ENCODE results near the gene KAZN.

Gene KAZN

DNA sequence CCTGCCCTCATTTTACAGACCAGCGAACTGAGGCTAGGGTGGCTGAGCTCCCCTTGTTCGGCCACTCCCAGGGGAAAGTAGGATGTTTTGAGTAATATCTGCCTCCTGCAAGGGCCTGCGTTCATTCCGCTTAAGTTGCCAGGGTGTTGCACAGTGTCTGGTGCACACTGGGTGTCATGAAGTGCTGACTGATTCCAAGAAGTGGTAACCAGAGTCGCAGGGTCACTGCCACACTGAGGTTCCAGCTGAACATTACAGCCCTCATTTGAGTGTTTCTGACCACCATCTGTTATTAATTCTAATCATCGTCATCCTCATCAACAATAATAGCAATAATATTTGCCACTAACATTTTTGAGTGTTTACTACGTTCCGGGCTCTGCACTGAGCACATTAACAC, 250.6 kb downstream of the KAZN start:
- H3K4me2 ChIP-seq (ENCODE audit: low read length) = no peak overlapping the region
- H3K27me3 ChIP-seq (ENCODE audit: control insufficient read depth, low read length) = 0 out of 2 replicates have a peak, but pooled peaks cover 2% of the 10 kb centered on the region
- H4K20me1 ChIP-seq (ENCODE audit: control insufficient read depth, insufficient read depth, low read depth, low read length) = no peaks in the 10 kb centered on the region
- H3K9me2 ChIP-seq (replicated peaks; ENCODE audit: control insufficient read depth, low read length) = no peaks in the 10 kb centered on the region
- H3K4me1 ChIP-seq (ENCODE audit: control insufficient read depth, low read length) = no peaks in the 10 kb centered on the region
- no peaks in the 10 kb centered on the region for H3F3A ChIP-seq (ENCODE audit: control insufficient read depth, insufficient read depth)
- no peak overlapping the region for H3K27ac ChIP-seq (ENCODE audit: low read depth, low read length)
- no peak overlapping the region for H3K4me3 ChIP-seq (ENCODE audit: low read length)
- H3K36me3 ChIP-seq (ENCODE audit: control insufficient read depth, low read length) = no peaks in the 10 kb centered on the region
- H3K79me2 ChIP-seq (ENCODE audit: control insufficient read depth, low read length) = no peaks in the 10 kb centered on the region
- TF ChIP-seq, protein P1, sequence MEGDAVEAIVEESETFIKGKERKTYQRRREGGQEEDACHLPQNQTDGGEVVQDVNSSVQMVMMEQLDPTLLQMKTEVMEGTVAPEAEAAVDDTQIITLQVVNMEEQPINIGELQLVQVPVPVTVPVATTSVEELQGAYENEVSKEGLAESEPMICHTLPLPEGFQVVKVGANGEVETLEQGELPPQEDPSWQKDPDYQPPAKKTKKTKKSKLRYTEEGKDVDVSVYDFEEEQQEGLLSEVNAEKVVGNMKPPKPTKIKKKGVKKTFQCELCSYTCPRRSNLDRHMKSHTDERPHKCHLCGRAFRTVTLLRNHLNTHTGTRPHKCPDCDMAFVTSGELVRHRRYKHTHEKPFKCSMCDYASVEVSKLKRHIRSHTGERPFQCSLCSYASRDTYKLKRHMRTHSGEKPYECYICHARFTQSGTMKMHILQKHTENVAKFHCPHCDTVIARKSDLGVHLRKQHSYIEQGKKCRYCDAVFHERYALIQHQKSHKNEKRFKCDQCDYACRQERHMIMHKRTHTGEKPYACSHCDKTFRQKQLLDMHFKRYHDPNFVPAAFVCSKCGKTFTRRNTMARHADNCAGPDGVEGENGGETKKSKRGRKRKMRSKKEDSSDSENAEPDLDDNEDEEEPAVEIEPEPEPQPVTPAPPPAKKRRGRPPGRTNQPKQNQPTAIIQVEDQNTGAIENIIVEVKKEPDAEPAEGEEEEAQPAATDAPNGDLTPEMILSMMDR (IDR thresholded peaks at IDR 0.05; ENCODE audit: low read depth, low read length, poor library complexity, severe bottlenecking) = no peak
- TF ChIP-seq EZH2phosphoT487 (IDR thresholded peaks at IDR 0.05; ENCODE audit: borderline replicate concordance, low read length) = no peak
- H3K9me3 ChIP-seq (ENCODE audit: control insufficient read depth, insufficient read depth, low read length) = no peaks in the 10 kb centered on the region

DNA sequence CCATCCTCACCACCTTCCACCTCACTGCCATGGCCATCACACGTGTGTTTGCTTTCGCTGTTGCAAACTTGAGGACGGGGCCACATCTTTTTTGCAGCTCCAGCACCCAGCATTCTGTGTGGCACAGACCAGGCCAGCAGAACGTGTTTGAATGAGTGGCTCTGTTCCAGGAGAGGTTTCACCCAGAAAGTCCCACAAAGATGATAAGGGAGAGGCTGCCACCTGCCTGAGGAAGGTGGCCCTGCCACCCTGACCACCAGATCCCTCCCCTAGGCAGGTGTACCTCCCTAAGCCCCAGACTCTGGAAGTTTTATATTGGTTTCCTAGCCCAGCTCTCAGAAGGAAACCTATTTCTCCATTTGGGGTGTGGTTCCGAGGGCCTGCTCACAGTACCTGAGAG, 252.1 kb downstream of the KAZN start:
- Histone ChIP-seq H3K4me1 (ENCODE audit: control insufficient read depth, low read length) (no peaks in the 10 kb centered on the region), H3K36me3 (ENCODE audit: control insufficient read depth, low read length) (no peaks in the 10 kb centered on the region), H3K4me3 (ENCODE audit: low read length) (no peak overlapping the region), H3K9me2 (replicated peaks; ENCODE audit: control insufficient read depth, low read length) (no peaks in the 10 kb centered on the region), H3K27ac (ENCODE audit: low read depth, low read length) (no peak overlapping the region), H3K79me2 (ENCODE audit: control insufficient read depth, low read length) (no peaks in the 10 kb centered on the region), H3K9me3 (ENCODE audit: control insufficient read depth, insufficient read depth, low read length) (no peaks in the 10 kb centered on the region), H3K27me3 (ENCODE audit: control insufficient read depth, low read length) (peaks cover 14% of the 10 kb centered on the region; the same call in 1 of the 2 replicates), H3K4me2 (ENCODE audit: low read length) (no peak overlapping the region), H3F3A (ENCODE audit: control insufficient read depth, insufficient read depth) (no peaks in the 10 kb centered on the region), H4K20me1 (ENCODE audit: control insufficient read depth, insufficient read depth, low read depth, low read length) (no peaks in the 10 kb centered on the region)
- TF ChIP-seq EZH2phosphoT487 (IDR thresholded peaks at IDR 0.05; ENCODE audit: borderline replicate concordance, low read length) = no peak
- TF ChIP-seq, protein P1 (IDR thresholded peaks at IDR 0.05; ENCODE audit: low read depth, low read length, poor library complexity, severe bottlenecking) = peak; percentile 25

DNA sequence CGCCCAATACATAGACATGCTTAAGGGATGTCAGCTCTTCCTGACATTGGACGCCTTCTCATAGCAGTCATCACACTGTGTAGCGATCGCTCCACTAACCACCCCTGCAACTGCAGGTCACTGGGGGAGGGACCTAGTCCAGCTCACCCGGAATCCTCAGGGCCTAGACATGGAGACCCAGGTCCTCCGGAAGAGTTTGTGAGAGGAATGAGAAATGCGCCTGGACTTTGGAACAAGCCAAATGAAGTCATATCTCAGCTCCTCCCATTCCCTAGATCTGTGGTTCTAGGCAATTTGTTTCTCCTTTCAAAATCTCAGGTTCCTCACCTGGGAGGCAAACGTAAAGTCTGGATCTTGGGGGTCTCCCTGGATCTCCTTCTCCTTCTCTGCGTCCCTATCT, 253.3 kb downstream of the KAZN start:
- H3F3A ChIP-seq (ENCODE audit: control insufficient read depth, insufficient read depth) = no peaks in the 10 kb centered on the region
- H3K4me2 ChIP-seq (ENCODE audit: low read length) = no peak overlapping the region
- H4K20me1 ChIP-seq (ENCODE audit: control insufficient read depth, insufficient read depth, low read depth, low read length) = no peaks in the 10 kb centered on the region
- no peaks in the 10 kb centered on the region for H3K36me3 ChIP-seq (ENCODE audit: control insufficient read depth, low read length)
- no peaks in the 10 kb centered on the region for H3K9me3 ChIP-seq (ENCODE audit: control insufficient read depth, insufficient read depth, low read length)
- no peaks in the 10 kb centered on the region for H3K4me1 ChIP-seq (ENCODE audit: control insufficient read depth, low read length)
- H3K27ac ChIP-seq (ENCODE audit: low read depth, low read length) = no peak overlapping the region
- no peaks in the 10 kb centered on the region for H3K9me2 ChIP-seq (replicated peaks; ENCODE audit: control insufficient read depth, low read length)
- no peak for TF ChIP-seq EZH2phosphoT487 (IDR thresholded peaks at IDR 0.05; ENCODE audit: borderline replicate concordance, low read length)
- TF ChIP-seq, protein P1 (IDR thresholded peaks at IDR 0.05; ENCODE audit: low read depth, low read length, poor library complexity, severe bottlenecking) = no peak
- H3K4me3 ChIP-seq (ENCODE audit: low read length) = no peak overlapping the region
- H3K27me3 ChIP-seq (ENCODE audit: control insufficient read depth, low read length) = peaks cover 21% of the 10 kb centered on the region; the same call in 1 of the 2 replicates
- H3K79me2 ChIP-seq (ENCODE audit: control insufficient read depth, low read length) = no peaks in the 10 kb centered on the region
